Lung microvascular endothelial cell (primary cell): ENCODE results near the gene DIMT1. TPM values are rescaled to one million over a fixed set of nuclear protein-coding genes. Genes with fewer than 3 reads are reported as not detected.

Experiments used
- DNase-seq, 2 donors: peaks; one replicate each; pipeline versions ENCODE4 v3.0.0 to v3.0.0-alpha.2; 2010; ENCODE audit warnings: low read depth in 2 of 2
- total RNA-seq: library from RNA; depleted of rRNA; stranded (reverse); fragments of >200 nt; gene quantifications from 2 replicates; pipeline ENCODE4 v1.2.1, GENCODE V29; 2014

Gene DIMT1
- total RNA-seq: 27.9 and 54.2 TPM in 2 replicates

- peak; percentile 98 for DNase-seq
Measured at GRCh38 chr5:62403411-62404250, at the start of gene DIMT1. DIMT1 (minus strand) TSS chr5:62403905; CDS start chr5:62403772, 133 bp downstream.

- DNase-seq: no peak
Measured at GRCh38 chr5:62450259-62450658, 46.6 kb upstream of the DIMT1 start.

DNA sequence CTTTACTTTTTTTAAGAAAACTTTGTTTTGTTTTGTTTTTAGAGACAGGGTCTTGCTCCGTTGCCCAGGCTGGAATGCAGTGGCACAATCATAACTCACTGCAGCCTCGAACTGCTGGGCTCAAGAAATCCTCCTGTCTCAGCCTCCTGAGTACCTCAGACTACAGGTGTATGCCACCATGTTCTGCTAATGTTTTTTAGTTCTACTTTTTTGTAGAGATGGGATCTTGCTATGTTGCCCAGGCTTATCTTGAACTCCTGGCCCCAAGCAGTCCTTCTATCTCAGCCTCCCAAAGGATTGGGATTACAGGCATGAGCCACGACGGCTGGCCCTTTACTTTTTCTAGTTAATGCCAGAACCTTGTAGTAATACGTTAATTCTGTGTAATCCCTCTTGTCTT lies 44.8 kb upstream of the DIMT1 start:
- DNase-seq: no peak

DNA sequence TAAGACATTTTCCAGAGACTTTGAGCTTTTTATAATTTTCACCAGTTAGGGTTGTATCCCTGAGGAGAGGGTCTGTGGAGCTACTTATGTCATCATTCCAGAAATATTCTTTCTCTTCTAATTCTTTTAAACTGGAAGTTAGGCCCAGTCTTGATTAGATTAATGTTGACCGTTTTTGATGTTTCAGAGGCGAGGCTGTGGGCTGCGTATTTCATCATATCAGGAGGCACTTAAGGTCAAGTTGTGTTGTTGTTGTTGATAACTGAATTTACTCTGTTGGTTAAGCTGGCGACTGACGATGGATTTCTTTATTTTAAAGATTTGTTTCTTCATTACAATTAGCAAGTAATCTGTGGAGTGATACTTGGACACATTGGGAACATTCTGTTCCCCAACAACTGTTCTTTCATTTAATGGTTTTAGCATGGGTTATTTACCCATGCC lies 28.9 kb upstream of the DIMT1 start:
- DNase-seq: no peak

GRCh38 chr5:62431735-62432620 lies 28.3 kb upstream of the DIMT1 start:
- DNase-seq: no peak

GRCh38 chr5:62424763-62425162 lies 21.1 kb upstream of the DIMT1 start:
- no peak for DNase-seq

DNA sequence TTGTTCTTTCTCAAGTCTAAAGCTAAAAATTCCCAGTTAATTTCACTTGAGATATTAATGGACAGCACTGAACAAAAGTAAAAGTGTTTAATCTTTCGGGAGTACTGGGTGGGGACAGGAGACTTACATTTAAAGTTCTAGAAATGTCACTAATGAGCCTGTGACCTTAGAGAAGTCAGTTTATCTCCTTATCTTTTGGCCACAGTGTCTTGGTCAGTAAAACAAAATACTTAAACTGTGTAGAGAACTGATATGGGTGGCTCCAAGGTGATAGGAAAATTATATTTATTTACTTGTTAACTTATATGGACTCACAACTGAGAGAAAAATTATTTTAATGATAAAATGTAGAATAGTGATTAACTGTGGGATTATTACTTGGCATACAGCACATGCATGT lies 17.7 kb upstream of the DIMT1 start:
- DNase-seq: no peak

GRCh38 chr5:62419609-62420008 lies 15.9 kb upstream of the DIMT1 start:
- DNase-seq: no peak

- DNase-seq: no peak
Measured at GRCh38 chr5:62418462-62419076, 14.9 kb upstream of the DIMT1 start.

- DNase-seq: no peak
Measured at GRCh38 chr5:62413711-62414110, 10.0 kb upstream of the DIMT1 start.

GRCh38 chr5:62412549-62413329 lies 9.0 kb upstream of the DIMT1 start, which contains the start of gene IPO11:
IPO11 (plus strand) TSS chr5:62412763; CDS start chr5:62437280, 24,517 bp downstream.
- peak; percentile 99 for DNase-seq

GRCh38 chr5:62395210-62395950 lies 8.3 kb downstream of the DIMT1 start:
- no peak for DNase-seq

- no peak for DNase-seq
Measured at GRCh38 chr5:62386824-62387223, 16.9 kb downstream of the DIMT1 start.

GRCh38 chr5:62385816-62386400 lies 17.8 kb downstream of the DIMT1 start:
- peak in 1 of 2 donors; percentile 33 for DNase-seq

DNA sequence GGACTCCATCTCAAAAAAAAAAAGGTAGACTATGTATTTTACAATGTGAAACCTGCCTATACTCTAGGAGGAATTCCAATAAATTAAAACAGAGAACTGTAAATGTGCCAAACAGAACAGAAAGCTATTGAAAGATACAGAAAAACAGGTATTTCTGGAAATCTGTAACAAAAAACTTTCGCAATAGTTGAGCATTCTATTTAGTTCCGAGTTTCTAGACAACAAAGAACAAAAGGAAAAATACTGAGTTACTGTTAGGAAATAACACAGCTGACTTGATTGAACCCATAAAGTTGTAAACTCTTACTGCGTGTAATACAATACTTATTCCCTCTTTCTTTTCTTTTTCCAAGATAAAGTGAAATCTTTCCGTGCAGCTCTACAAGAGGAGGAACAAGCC lies 18.6 kb downstream of the DIMT1 start:
- DNase-seq: peak in 1 of 2 donors; percentile 42

DNA sequence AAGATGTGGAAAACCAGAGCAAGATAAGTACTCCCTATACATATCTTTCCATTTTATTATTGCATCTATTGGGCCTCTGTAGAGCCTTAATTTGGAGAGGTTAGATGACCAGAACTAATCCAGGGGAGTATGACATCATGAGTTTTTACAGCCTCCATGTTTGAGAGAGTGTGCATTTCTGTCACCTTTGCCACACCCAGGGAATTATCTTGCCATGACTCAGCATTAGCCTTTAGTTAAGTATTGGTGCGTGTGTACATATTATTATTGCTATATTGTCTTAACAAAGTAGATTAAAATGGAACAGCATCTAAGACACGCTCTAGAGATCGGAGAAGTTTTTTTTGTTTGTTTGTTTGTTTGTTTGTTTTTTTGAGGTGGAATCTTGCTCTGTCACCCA lies 27.6 kb downstream of the DIMT1 start:
- no peak for DNase-seq

GRCh38 chr5:62375627-62376026 lies 28.1 kb downstream of the DIMT1 start:
- no peak for DNase-seq

GRCh38 chr5:62374090-62374489 lies 29.6 kb downstream of the DIMT1 start:
- DNase-seq: no peak

DNA sequence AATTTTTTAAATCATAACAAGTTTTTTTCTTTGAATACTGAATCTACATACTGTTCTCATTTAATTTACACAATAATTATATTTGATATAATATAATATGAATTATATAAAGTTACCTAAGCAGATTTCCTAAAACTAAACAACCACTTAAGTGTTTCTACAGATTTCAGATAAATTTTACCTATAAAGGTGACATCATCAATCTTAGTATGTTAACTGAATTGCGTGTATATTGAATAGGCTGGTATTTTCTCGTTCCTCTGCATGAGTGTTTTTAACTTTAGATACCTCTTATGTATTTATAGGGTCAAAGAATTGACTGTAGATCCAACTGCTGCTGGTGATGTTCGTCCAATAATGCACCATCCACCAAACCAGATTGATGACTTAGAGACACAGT lies 30.3 kb downstream of the DIMT1 start:
- DNase-seq: no peak

DNA sequence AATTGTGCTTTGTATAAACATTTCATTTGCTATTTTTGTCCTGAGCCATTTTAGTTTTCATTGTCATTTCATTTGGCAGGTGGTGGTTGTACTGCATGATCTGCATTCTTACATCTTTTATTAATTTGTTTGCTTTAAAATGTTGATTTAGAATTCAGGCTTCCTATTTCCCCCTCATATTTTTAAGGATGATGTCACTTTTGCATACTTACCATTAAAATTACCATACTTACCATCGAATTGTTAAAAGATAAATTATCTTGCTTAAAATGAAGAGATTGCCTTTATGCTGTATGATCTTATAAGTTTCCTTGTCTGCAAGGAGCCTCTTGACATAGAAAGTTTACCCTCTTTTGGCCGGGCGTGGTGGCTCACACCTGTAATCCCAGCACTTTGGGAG lies 31.1 kb downstream of the DIMT1 start:
- no peak for DNase-seq
